Uterus (tissue), 2 donors: ENCODE data around the gene PLA2G15.

ENCODE experiments used
- CTCF ChIP-seq, 4 experiments: fragments of 200-600 bp in 2 of 4; fragments of 450-650 bp in 2 of 4; sonication (generic) in 2 of 4; IDR thresholded peaks; one replicate each; pipeline ENCODE4 v1.5.1; 2016 to 2019; ENCODE audit warnings: antibody characterized with exemption in 4 of 4, mild to moderate bottlenecking in 2 of 4, moderate library complexity in 1 of 4
- POLR2A ChIP-seq, 2 donors: fragments of 450-650 bp; IDR thresholded peaks; one replicate each; pipeline ENCODE4 v1.6.1; 2016; ENCODE audit warnings: antibody characterized with exemption in 2 of 2, mild to moderate bottlenecking in 1 of 2, moderate library complexity in 1 of 2

GRCh38 chr16:68269793-68270192, 24.6 kb downstream of the PLA2G15 start:
- TF ChIP-seq CTCF (IDR thresholded peaks at IDR 0.05) (no peak), POLR2A (IDR thresholded peaks at IDR 0.05) (no peak)
